H1 (cell line): ENCODE data around the gene FAM136A. TPM values are rescaled to one million over a fixed set of nuclear protein-coding genes. Genes with fewer than 3 reads are reported as not detected.

Experiments used
- BCL11A ChIP-seq, 2 experiments: IDR thresholded peaks; one replicate each; pipeline ENCODE4 v1.6.1; 2011; ENCODE audit warnings: low read depth in 2 of 2, low read length in 2 of 2, mild to moderate bottlenecking in 2 of 2
- CHD2 ChIP-seq: IDR thresholded peaks from 2 replicates; pipeline ENCODE4 v1.6.1; 2012; ENCODE audit warnings: low read length, improper control_type of control experiment
- GABPA ChIP-seq: IDR thresholded peaks from 2 replicates; pipeline ENCODE4 v1.6.1; 2011; ENCODE audit warnings: mild to moderate bottlenecking, low read length, moderate library complexity, borderline replicate concordance; ENCODE audit not compliant: insufficient read depth
- NANOG ChIP-seq: IDR thresholded peaks from 2 replicates; pipeline ENCODE4 v1.6.1; 2011; ENCODE audit warnings: low read length, low read depth, mild to moderate bottlenecking, inconsistent platforms; ENCODE audit not compliant: insufficient read depth, poor library complexity, severe bottlenecking
- NRF1 ChIP-seq: IDR thresholded peaks from 2 replicates; pipeline ENCODE4 v1.6.1; 2011; ENCODE audit warnings: mild to moderate bottlenecking, low read depth, low read length, improper control_type of control experiment
- POLR2AphosphoS5 ChIP-seq: IDR thresholded peaks from 2 replicates; pipeline ENCODE4 v1.6.1; 2011; ENCODE audit warnings: low read depth, low read length
- RAD21 ChIP-seq, 2 experiments: IDR thresholded peaks in 1 of 2; conservative IDR thresholded peaks in 1 of 2; 2 replicates each; pipeline ENCODE4 v1.6.1; 2011; ENCODE audit warnings: low read depth in 2 of 2, low read length in 2 of 2, improper control_type of control experiment in 1 of 2, inconsistent platforms in 1 of 2, mild to moderate bottlenecking in 1 of 2, moderate library complexity in 1 of 2
- RBBP5 ChIP-seq: IDR thresholded peaks from 2 replicates; pipeline ENCODE4 v1.7.1; 2012; ENCODE audit warnings: low read depth, mild to moderate bottlenecking, inconsistent platforms, low read length, moderate library complexity, borderline replicate concordance
- TAF1 ChIP-seq: IDR thresholded peaks from 2 replicates; pipeline ENCODE4 v1.6.1; 2011; ENCODE audit warnings: mild to moderate bottlenecking, low read depth, low read length
- TBP ChIP-seq: IDR thresholded peaks from 2 replicates; pipeline ENCODE4 v1.6.1; 2011; ENCODE audit warnings: low read depth, low read length, improper control_type of control experiment
- TEAD4 ChIP-seq: IDR thresholded peaks from 2 replicates; pipeline ENCODE4 v1.6.1; 2012; ENCODE audit warnings: low read depth, low read length, inconsistent platforms, mixed read lengths
- polyA plus RNA-seq, 7 experiments: library from polyadenylated mRNA; depleted of rRNA in 3 of 7; stranded (reverse) in 5 of 7; unstranded in 2 of 7; fragments of >200 nt in 5 of 7; fragments of 200-250 nt in 2 of 7; gene quantifications; 1 replicate in 5 of 7; 2 replicates in 1 of 7; 4 replicates in 1 of 7; pipeline versions ENCODE4 v1.2.1 to v1.2.3, GENCODE V29; 2011 to 2013; ENCODE audit warnings: missing spikeins in 2 of 7, mixed read lengths in 2 of 7
- total RNA-seq: library from RNA; stranded (reverse); fragmentation: NEBNext Ultra II Directional; extraction: Animal tissue kit (Norgen Biotek cat#: 25700); gene quantifications from 2 replicates; pipeline ENCODE4 v1.2.1, GENCODE V29; 2021
- TF ChIP-seq, protein P1 (sequence below): IDR thresholded peaks from 2 replicates; pipeline ENCODE4 v1.6.1; 2012; ENCODE audit warnings: low read length, inconsistent platforms
- TF ChIP-seq, protein P2 (sequence below), 3 experiments: IDR thresholded peaks; 1 replicate in 2 of 3; 2 replicates in 1 of 3; pipeline versions ENCODE4 v1.5.1 to v1.6.1; 2011; ENCODE audit warnings: low read length in 3 of 3, mild to moderate bottlenecking in 3 of 3, inconsistent platforms in 2 of 3, low read depth in 1 of 3, moderate library complexity in 1 of 3; ENCODE audit not compliant: insufficient read depth in 1 of 3; ENCODE audit errors: control extremely low read depth in 1 of 3

The FAM136A gene
- total and polyA plus RNA-seq, 2 of the 8 experiments (the other 6 are each of a cell fraction or from before 2014, with no cell fraction given): 58.2 to 122 TPM

DNA sequence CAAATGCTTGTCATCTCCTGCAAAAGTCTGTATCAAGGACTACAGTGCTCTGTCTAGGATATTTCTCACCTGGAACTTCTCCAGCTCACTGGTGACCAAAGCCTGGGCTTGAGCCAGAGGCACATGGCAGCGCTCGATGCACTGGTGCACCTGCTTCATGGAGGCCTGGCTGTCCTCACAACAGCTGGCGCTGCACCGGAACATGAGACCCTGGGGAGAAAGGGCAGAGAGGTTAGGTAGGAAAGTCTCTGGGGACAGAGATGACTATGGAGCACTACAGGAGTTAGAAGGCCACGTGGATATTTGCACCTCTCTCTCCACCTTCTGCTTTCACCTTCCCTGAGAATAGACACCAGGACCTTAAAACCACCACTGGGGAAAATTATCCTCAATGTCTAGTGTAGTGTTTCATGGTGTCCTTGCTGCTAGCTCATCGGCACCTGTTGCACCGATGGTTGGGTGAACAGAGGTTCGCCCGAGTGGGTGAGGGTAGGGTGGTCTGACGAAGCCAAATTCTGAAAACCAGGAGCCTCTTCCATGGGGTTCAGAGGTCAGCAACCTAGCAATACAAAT, 1.0 kb downstream of the FAM136A start (continued):
- TF ChIP-seq, protein P1, sequence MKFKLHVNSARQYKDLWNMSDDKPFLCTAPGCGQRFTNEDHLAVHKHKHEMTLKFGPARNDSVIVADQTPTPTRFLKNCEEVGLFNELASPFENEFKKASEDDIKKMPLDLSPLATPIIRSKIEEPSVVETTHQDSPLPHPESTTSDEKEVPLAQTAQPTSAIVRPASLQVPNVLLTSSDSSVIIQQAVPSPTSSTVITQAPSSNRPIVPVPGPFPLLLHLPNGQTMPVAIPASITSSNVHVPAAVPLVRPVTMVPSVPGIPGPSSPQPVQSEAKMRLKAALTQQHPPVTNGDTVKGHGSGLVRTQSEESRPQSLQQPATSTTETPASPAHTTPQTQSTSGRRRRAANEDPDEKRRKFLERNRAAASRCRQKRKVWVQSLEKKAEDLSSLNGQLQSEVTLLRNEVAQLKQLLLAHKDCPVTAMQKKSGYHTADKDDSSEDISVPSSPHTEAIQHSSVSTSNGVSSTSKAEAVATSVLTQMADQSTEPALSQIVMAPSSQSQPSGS: no peak
- TF ChIP-seq GABPA: 0 out of 2 replicates have a peak, but pooled peaks have one; percentile 1
- TF ChIP-seq TBP: no peak
- TF ChIP-seq CHD2: no peak
- TF ChIP-seq TAF1: no peak
- TF ChIP-seq POLR2AphosphoS5: no peak
- TF ChIP-seq, protein P2, sequence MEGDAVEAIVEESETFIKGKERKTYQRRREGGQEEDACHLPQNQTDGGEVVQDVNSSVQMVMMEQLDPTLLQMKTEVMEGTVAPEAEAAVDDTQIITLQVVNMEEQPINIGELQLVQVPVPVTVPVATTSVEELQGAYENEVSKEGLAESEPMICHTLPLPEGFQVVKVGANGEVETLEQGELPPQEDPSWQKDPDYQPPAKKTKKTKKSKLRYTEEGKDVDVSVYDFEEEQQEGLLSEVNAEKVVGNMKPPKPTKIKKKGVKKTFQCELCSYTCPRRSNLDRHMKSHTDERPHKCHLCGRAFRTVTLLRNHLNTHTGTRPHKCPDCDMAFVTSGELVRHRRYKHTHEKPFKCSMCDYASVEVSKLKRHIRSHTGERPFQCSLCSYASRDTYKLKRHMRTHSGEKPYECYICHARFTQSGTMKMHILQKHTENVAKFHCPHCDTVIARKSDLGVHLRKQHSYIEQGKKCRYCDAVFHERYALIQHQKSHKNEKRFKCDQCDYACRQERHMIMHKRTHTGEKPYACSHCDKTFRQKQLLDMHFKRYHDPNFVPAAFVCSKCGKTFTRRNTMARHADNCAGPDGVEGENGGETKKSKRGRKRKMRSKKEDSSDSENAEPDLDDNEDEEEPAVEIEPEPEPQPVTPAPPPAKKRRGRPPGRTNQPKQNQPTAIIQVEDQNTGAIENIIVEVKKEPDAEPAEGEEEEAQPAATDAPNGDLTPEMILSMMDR (IDR thresholded peaks at IDR 0.05; ENCODE audit: control extremely low read depth in 1 of 3, insufficient read depth in 1 of 3, low read depth in 1 of 3, low read length in 3 of 3): peak in 2 of 3 experiments; percentile 42 to 52; a peak in 1 of 4 replicates
- no peak for TF ChIP-seq NANOG
- TF ChIP-seq BCL11A (IDR thresholded peaks at IDR 0.05; ENCODE audit: low read depth in 2 of 2, low read length in 2 of 2): no peak
- peak in 1 of 2 experiments; percentile 39; a peak in 1 of 4 replicates for TF ChIP-seq RAD21 (IDR thresholded peaks at IDR 0.05 in 1 of 2, conservative IDR thresholded peaks at IDR 0.05 in 1 of 2; ENCODE audit: low read depth in 2 of 2, low read length in 2 of 2)
- no peak for TF ChIP-seq RBBP5
- TF ChIP-seq NRF1: no peak
- TF ChIP-seq TEAD4: no peak; the same call in 1 of the 2 replicates
